Subcutaneous adipose tissue (tissue), 4 donors: ENCODE results near the gene EBI3. TPM values are rescaled to one million over a fixed set of nuclear protein-coding genes. Genes with fewer than 3 reads are reported as not detected.

ENCODE experiments used
- total RNA-seq, 4 donors: library from RNA; depleted of rRNA; stranded (reverse); fragments of >200 nt; gene quantifications; one replicate each; pipeline ENCODE4 v1.1.0, GENCODE V29; 2016
- TF ChIP-seq, protein P1 (sequence below): fragments of 450-650 bp; IDR thresholded peaks from one replicate; pipeline ENCODE4 v1.5.1; 2016; ENCODE audit warnings: low read depth, mild to moderate bottlenecking, control low read depth, antibody characterized with exemption, moderate library complexity

EBI3 gene
- total RNA-seq, 4 donors from 2014 or later: 2.0 to 20.7 (median 8.0) TPM

DNA sequence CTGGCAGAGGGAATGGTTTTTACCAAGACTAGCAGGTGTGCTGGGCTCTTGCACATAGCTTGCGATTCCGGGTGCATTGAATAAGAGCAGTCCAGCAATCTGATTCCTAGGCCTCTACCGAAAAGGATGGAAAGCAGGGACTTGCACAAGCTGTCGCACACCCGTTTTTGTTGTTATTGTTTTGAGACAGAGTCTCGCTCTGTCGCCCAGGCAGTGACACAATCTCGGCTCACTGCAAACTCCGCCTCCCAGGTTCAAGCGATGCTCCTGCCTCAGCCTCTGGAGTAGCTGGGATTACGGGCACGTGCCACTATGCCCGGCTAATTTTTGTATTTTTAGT is 5.5 kb downstream of the EBI3 start:
- TF ChIP-seq, protein P1, sequence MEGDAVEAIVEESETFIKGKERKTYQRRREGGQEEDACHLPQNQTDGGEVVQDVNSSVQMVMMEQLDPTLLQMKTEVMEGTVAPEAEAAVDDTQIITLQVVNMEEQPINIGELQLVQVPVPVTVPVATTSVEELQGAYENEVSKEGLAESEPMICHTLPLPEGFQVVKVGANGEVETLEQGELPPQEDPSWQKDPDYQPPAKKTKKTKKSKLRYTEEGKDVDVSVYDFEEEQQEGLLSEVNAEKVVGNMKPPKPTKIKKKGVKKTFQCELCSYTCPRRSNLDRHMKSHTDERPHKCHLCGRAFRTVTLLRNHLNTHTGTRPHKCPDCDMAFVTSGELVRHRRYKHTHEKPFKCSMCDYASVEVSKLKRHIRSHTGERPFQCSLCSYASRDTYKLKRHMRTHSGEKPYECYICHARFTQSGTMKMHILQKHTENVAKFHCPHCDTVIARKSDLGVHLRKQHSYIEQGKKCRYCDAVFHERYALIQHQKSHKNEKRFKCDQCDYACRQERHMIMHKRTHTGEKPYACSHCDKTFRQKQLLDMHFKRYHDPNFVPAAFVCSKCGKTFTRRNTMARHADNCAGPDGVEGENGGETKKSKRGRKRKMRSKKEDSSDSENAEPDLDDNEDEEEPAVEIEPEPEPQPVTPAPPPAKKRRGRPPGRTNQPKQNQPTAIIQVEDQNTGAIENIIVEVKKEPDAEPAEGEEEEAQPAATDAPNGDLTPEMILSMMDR: no peak

DNA sequence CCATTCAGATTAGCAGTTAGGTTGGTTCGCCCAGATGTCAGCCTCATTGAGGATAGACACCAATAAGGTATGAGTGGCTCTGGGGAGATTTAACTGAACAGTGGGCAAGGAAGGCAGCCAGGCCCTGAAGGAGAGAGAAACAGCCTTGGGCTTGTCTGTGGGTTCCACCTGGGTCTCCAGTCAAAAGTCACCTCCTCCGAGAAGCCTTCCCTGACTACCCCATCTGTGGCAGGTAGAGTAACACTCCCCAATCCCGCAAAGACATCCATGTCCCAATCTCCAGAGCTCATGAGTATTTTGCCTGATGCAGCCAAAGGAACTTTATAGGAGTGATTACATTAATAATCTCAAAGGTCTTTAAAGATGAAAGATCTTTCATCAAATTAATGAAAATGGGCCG is 9.5 kb downstream of the EBI3 start:
- TF ChIP-seq, protein P1: no peak

DNA sequence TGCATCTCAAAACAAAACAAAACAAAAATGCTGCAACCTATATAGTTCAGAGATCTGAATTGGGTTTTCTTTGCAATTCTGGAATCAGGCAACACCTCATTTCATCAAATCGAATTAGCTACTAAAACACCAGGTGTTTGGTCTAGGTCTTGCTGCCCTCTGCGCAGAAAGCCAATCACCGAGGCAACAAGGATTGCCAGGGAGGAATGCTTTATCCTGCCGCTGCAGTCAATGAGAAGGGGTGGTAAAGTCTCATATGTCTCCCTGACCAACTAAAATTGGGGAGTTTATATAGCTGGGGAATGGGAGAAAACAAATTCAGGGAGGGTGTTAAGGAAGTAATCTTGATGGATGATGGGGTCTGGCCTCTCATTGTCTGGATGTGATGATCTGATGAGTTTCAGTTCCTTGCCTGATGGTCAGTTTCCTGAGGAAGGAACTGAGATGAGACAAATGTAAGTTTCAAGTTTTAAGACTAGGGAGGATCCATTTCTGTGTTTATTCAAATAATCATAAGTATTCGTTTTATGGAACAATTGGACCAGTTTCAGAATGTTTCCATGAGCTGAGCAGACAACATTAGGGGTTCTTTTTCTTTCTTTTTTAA is 12.6 kb downstream of the EBI3 start:
- TF ChIP-seq, protein P1: no peak

DNA sequence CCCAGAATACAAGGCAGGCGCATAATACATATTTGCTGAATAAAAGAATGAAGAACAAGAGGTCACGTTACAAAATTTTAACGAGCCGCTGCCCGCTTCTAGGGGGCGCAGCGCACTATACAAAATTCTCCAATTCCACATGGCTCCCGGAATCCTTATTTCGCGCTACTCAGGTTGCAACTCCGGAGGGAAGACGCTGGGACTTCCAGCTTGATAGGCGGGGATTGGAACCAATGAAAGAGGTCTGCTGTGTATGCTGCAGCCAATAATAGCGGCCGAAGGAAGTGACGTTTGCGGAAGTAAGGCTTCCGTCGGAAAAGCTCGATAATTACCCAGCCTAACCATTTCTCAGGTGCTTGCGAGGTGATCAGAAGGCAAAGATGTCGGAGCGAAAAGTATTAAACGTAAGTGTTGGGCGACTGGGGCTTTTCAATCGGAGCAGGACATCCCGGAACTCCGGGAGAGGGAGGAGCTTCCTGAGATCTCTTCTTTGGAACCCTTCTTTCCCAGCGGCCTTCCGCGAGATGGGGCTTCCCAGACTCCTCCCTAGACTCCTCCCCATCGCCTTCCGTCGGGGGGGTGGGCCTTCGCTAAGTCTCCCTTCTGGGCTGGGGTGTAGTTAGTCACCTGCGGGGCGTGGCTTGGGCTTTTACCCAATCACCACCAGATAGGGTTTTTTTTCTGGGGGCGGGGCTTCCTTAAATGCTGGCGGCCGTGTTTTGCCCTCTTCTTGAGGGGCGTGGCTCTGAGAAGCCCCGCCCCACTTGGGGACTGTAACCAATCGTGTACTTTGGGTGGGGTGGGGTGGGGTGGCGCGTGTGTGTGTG is 17.7 kb downstream of the EBI3 start, which contains the start of gene YJU2:
TSS of gene YJU2 (plus strand) at position 314 of the 827 bp plus-strand sequence. CDS start at position 381, 67 bp downstream.
- TF ChIP-seq, protein P1: no peak

DNA sequence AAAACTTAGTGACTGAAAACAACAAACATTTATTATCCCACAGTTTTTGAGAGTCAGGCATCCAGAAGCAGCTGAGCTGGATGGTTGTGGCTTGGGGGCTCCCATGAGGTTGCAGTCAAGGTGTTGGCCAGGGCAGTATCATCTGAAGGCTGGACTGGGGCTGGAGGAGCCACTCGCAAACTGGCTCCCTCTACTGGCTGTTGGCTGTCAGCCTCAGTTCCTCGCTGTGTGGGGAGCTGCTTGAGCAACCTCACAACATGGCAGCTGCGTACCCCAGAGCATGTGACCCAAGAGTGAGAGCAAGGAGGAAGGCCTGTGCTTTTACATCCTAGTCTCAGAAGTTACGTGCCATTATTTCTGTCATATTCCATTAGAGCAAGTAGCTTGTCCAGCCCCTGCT is 27.2 kb downstream of the EBI3 start:
- TF ChIP-seq, protein P1: no peak

DNA sequence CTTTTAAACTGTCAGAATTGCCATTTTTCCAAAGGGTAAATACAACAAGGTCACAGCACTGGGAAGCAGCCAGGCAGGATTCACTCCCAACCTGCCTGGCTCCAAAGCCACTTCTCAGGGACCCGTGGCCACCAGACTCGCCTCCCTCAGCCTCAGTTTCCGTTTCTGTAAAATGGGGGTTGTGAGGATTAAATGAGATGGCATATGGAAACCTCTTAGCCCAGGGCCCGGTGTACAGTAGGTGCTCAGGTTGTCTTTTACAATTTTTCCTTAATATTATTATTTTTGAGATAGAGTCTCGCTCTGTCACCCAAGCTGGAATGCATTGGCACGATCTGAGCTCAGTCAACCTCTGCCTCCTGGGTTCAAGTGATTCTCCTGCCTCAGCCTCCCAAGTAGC is 27.7 kb downstream of the EBI3 start:
- TF ChIP-seq, protein P1: no peak

DNA sequence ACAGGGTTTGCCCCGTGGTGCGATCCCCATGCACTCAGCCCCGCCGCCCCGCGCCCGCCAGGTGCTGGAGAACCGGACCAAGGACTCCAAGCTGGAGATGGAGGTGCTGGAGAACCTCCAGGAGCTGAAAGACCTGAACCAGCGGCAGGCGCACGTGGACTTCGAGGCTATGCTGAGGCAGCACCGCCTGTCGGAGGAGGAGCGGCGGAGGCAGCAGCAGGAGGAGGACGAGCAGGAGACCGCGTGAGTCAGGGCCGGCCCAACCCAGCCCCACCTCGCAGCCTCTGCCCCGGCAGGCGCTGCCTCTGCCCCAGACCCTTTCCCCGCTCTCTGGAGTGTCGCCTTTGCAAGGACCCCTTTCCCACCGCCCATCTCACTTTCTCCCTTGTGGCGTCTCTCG is 28.9 kb downstream of the EBI3 start:
- TF ChIP-seq, protein P1: no peak
